OCI-LY7 (cell line): ENCODE results near the gene RUSF1.

Experiments used
- EZH2phosphoT487 ChIP-seq: fragments of 200-600 bp; sonication (generic); IDR thresholded peaks from 2 replicates; pipeline ENCODE4 v1.6.1; 2018; ENCODE audit warnings: low read depth, borderline replicate concordance, mild to moderate bottlenecking, mixed run types, antibody characterized with exemption, low read length, moderate library complexity, mixed read lengths
- TF ChIP-seq, protein P1 (sequence below): fragments of 200-600 bp; sonication (generic); conservative IDR thresholded peaks from 2 replicates; pipeline ENCODE4 v1.5.1; 2014; ENCODE audit warnings: mild to moderate bottlenecking, antibody characterized with exemption, low read length, moderate library complexity, mixed read lengths

DNA sequence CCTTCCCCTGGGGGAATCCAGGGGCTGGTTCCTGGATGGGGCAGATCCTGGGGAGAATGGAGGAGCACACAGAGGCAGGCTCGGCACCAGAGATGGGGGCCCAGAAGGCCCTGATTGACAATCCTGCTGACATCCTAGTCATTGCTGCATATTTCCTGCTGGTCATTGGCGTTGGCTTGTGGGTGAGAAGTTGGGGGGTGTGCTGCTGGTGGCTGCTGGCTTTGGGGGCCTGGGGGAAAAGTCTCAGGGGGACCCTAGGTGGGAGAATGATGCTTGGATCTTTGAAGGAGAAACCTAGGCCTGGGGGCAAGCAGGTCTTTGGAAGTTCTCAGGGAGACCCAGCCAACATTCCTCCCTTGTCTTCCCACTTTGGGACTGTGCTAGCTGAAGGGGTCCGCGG is 25.1 kb downstream of the RUSF1 start, which contains the start of gene SLC5A2:
- TF ChIP-seq, protein P1, sequence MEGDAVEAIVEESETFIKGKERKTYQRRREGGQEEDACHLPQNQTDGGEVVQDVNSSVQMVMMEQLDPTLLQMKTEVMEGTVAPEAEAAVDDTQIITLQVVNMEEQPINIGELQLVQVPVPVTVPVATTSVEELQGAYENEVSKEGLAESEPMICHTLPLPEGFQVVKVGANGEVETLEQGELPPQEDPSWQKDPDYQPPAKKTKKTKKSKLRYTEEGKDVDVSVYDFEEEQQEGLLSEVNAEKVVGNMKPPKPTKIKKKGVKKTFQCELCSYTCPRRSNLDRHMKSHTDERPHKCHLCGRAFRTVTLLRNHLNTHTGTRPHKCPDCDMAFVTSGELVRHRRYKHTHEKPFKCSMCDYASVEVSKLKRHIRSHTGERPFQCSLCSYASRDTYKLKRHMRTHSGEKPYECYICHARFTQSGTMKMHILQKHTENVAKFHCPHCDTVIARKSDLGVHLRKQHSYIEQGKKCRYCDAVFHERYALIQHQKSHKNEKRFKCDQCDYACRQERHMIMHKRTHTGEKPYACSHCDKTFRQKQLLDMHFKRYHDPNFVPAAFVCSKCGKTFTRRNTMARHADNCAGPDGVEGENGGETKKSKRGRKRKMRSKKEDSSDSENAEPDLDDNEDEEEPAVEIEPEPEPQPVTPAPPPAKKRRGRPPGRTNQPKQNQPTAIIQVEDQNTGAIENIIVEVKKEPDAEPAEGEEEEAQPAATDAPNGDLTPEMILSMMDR, result no peak
- TF ChIP-seq EZH2phosphoT487, result no peak
